H1 (cell line): ENCODE data around the gene PAIP2B.

Experiments
- BACH1 ChIP-seq: IDR thresholded peaks from 2 replicates; pipeline ENCODE4 v1.6.1; 2012; ENCODE audit warnings: low read length, improper control_type of control experiment
- CHD2 ChIP-seq: IDR thresholded peaks from 2 replicates; pipeline ENCODE4 v1.6.1; 2012; ENCODE audit warnings: low read length, improper control_type of control experiment
- CHD7 ChIP-seq: fragments of 300-600 bp; sonication (generic); IDR thresholded peaks from 2 replicates; pipeline ENCODE4 v1.7.1; 2012; ENCODE audit warnings: low read length, moderate library complexity, mild to moderate bottlenecking, inconsistent platforms; ENCODE audit not compliant: insufficient replicate concordance
- CTCF ChIP-seq, 3 experiments: IDR thresholded peaks; 1 replicate in 2 of 3; 2 replicates in 1 of 3; pipeline versions ENCODE4 v1.5.1 to v1.6.1; 2011; ENCODE audit warnings: low read length in 3 of 3, mild to moderate bottlenecking in 3 of 3, inconsistent platforms in 2 of 3, low read depth in 1 of 3, moderate library complexity in 1 of 3; ENCODE audit not compliant: insufficient read depth in 1 of 3; ENCODE audit errors: control extremely low read depth in 1 of 3
- EP300 ChIP-seq, 2 experiments: IDR thresholded peaks; 1 replicate in 1 of 2; 2 replicates in 1 of 2; pipeline ENCODE4 v1.6.1; 2011 to 2012; ENCODE audit warnings: low read depth in 2 of 2, low read length in 2 of 2, mild to moderate bottlenecking in 2 of 2, borderline replicate concordance in 1 of 2, inconsistent platforms in 1 of 2, moderate library complexity in 1 of 2
- GTF2F1 ChIP-seq: IDR thresholded peaks from 2 replicates; pipeline ENCODE4 v1.6.1; 2012; ENCODE audit warnings: low read depth, low read length, improper control_type of control experiment, borderline replicate concordance
- JUND ChIP-seq: IDR thresholded peaks from 2 replicates; pipeline ENCODE4 v1.6.1; 2011; ENCODE audit warnings: mild to moderate bottlenecking, improper control_type of control experiment, low read length
- MAX ChIP-seq: IDR thresholded peaks from 2 replicates; pipeline ENCODE4 v1.6.1; 2012; ENCODE audit warnings: inconsistent platforms
- PHF8 ChIP-seq: fragments of 200-600 bp; sonication (generic); conservative IDR thresholded peaks from 2 replicates; pipeline ENCODE4 v1.7.1; 2012; ENCODE audit warnings: low read depth, mild to moderate bottlenecking, inconsistent platforms, low read length, moderate library complexity
- POLR2A ChIP-seq, 2 experiments: IDR thresholded peaks; 1 replicate in 1 of 2; 2 replicates in 1 of 2; pipeline ENCODE4 v1.6.1; 2011; ENCODE audit warnings: low read depth in 2 of 2, low read length in 2 of 2, mild to moderate bottlenecking in 2 of 2; ENCODE audit errors: control extremely low read depth in 1 of 2
- TEAD4 ChIP-seq: IDR thresholded peaks from 2 replicates; pipeline ENCODE4 v1.6.1; 2012; ENCODE audit warnings: low read depth, low read length, inconsistent platforms, mixed read lengths
- ZNF274 ChIP-seq: IDR thresholded peaks from 2 replicates; pipeline ENCODE4 v1.7.0; 2012; ENCODE audit warnings: low read length, borderline replicate concordance; ENCODE audit errors: extremely low read depth

DNA sequence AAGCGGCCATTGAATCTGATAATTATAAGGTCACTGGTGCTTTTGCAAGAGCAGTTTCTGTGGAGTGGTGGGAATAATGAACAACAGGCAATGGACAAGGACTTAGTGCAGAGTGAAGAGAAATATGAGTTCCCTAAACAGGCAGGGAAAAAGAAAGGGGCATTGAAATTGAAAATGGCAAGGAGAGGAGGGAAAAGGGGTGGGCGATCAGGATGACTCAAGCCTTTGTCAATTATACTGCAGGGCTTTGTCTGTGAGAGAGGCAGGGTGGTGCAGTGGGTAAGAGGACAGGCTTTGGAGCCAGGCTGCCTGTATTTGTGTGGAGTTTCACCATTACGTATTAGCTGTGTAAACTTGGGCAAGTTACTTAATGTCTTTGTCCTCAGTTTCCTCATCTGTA lies 29.5 kb upstream of the PAIP2B start:
- TF ChIP-seq CTCF (IDR thresholded peaks at IDR 0.05; ENCODE audit: control extremely low read depth in 1 of 3, insufficient read depth in 1 of 3, low read depth in 1 of 3, low read length in 3 of 3): no peak
- TF ChIP-seq CHD2: no peak
- TF ChIP-seq GTF2F1: no peak
- no peak for TF ChIP-seq JUND
- TF ChIP-seq POLR2A (IDR thresholded peaks at IDR 0.05; ENCODE audit: control extremely low read depth in 1 of 2, low read depth in 2 of 2, low read length in 2 of 2): no peak
- TF ChIP-seq TEAD4: no peak
- TF ChIP-seq CHD7: no peak
- no peak for TF ChIP-seq MAX
- TF ChIP-seq PHF8: no peak
- TF ChIP-seq ZNF274: no peak
- TF ChIP-seq EP300 (IDR thresholded peaks at IDR 0.05; ENCODE audit: borderline replicate concordance in 1 of 2, low read depth in 2 of 2, low read length in 2 of 2): no peak
- no peak for TF ChIP-seq BACH1
